Measurements from ENCODE around the gene ECHS1.
"Not testable (repeated sequence)": the region's sequence is repeated elsewhere in the genome, so short reads cannot be mapped to it uniquely, and the experiment has no call there.

Gene ECHS1

GRCh38 chr10:133397938-133398337 lies 24.8 kb upstream of the ECHS1 start:
- no peak for DNase-seq

- DNase-seq: no peak
Observed at GRCh38 chr10:133396035-133396624, 23.0 kb upstream of the ECHS1 start.

- no peak for DNase-seq
Observed at GRCh38 chr10:133394801-133395221, 21.7 kb upstream of the ECHS1 start.

- DNase-seq: peak; percentile 86
Observed at GRCh38 chr10:133394064-133394663, 21.0 kb upstream of the ECHS1 start, which contains the start of gene MTG1. MTG1 (plus strand) TSS chr10:133394157; CDS start chr10:133394221, 64 bp downstream.

GRCh38 chr10:133393401-133394063 lies 20.4 kb upstream of the ECHS1 start:
- DNase-seq: no peak

DNA sequence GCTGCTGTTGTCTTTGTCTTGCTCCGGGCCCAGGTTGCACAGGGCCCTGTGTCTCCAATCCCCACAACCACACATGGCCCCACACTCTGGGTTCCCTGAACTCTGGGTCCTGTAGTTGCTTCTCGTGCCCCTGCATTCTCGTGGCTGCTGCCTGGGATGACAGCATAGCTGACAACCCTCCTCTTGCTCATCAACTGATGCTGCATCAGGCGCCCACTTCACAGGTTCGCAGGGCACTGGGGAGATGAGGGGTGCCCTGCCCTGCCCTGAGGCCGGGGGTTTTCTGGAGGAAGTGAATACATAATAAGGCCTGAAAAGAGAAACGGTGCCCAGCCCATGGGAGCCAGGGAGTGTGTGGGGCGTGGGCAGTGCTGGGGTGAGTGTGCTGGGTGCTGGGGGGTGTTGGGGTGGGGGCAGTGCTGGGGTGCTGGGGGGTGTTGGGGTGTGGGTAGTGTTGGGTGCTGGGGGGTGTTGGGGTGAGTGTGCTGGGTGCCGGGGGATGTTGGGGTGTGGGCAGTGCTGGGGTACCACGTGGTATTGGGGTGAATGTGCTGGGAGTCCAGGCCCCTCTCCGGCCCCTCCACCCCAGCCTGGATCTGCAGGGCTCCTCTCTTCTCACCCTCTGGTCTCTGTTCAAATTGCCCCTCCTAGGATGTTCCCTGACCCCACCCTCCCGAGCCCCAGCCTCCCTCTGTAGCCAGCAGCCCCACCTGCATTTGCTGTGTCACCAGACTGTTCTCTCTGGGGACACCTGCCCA lies 18.8 kb upstream of the ECHS1 start:
- no peak for DNase-seq

- DNase-seq: no peak
Observed at GRCh38 chr10:133391249-133391635, 18.1 kb upstream of the ECHS1 start.

GRCh38 chr10:133390597-133391248 lies 17.6 kb upstream of the ECHS1 start:
- no peak for DNase-seq

GRCh38 chr10:133388973-133389818 lies 16.0 kb upstream of the ECHS1 start:
- no peak for DNase-seq

DNA sequence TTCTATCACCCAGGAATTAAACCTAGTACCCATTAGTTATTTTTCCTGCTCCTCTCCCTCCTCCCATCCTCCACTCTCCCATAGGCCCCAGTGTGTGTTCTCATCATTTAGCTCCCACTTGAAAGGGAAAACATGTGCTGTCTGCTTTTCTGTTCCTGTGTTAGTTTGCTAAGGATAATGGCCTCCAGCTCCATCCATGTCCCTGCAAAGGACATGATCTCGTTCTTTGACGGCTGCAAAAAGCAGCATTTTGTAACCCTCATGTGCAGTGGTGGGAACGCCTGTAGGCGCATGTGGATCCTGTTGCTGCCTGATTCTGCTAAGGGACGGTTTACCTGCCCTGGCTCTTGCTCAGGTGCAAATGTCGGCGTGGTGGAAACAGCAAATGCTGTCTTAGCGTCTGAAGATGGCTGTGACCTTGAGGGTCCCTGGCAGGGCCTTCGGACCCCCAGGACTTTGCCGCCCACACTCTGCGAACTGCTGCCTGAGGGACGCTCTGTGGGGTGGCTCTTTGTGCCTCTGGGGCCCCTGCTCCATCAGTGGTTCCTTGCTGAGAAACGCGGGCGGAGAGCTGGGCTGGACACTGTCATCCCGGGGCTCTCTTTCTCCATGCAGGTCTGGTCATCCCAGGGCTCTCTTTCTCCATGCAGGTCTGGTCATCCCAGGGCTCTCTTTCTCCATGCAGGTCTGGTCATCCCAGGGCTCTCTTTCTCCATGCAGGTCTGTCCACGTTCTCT lies 15.2 kb upstream of the ECHS1 start:
- no peak for DNase-seq

GRCh38 chr10:133386951-133387350 lies 13.8 kb upstream of the ECHS1 start:
- not testable (repeated sequence) for DNase-seq

DNA sequence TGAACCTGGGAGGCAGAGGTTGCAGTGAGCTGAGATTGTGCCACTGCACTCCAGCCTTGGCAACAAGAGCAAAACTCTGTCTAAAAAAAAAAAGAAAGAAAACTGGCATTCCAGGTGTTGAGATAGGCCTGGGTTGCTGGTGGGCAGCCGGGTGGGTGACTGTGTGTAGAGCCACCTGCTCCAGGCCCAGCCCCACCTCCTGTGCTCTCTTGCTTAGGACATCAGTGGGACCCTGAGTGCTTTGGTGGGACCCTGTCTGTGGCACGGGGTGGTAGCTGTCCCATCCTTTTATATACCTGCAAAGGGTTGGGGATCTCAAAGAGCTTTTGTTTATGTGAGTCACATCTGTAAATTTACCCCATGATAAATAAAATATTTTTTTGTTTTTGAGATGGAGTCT lies 12.1 kb upstream of the ECHS1 start:
- no peak for DNase-seq

GRCh38 chr10:133384071-133384470 lies 10.9 kb upstream of the ECHS1 start:
- DNase-seq: no peak

- no peak for DNase-seq
Observed at GRCh38 chr10:133383551-133383950, 10.4 kb upstream of the ECHS1 start.

GRCh38 chr10:133381036-133381435 lies 7.9 kb upstream of the ECHS1 start:
- DNase-seq: no peak

GRCh38 chr10:133379801-133380666 lies 6.9 kb upstream of the ECHS1 start:
- DNase-seq: no peak

- no peak for DNase-seq
Observed at GRCh38 chr10:133379152-133379800, 6.1 kb upstream of the ECHS1 start, which contains the start of gene PAOX. PAOX (plus strand) TSS chr10:133379262; CDS start chr10:133379317, 55 bp downstream.

DNA sequence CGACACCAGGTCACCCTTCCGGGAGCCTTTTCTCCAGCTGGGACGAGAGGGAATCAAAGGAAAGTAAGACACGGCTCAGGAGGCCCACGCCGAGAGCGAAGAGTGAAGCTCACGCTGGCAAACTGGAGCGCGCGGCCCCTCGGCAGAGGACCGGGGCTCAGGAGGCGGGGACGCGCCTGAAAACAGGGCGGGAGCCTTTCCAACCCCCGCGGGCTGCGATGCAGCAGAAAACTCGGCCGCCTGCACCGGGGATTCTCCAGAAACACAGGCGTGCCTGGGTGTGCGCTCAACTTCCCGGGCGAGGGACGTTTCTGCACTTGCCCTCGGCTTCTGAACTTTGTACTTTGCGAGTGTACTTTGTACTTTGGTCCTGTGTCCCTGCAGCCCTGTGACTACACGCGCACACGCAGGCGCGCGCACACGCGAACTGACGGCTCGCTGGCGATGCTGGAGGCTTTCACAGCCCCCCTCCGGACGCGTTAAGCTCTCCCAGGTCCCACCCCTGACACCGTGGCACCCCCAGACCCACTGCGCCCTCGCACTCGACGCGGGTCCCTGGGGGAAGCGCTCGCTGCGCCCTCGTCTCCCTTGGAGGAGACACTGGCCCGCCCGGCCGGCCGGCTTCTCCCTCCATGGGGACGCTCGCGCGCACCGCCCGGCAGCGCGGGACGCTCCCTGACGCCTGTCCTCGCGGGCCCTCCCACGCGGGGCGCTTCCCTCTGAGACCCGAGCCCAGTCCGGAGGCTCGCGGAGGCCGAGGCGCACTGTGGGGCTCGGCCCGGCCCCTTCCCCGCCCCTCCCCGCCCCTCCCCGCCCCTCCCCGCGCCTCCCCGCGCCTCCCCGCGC lies 5.3 kb upstream of the ECHS1 start:
- no peak for DNase-seq

- DNase-seq: no peak
Observed at GRCh38 chr10:133377818-133378250, 4.7 kb upstream of the ECHS1 start.
